ENCODE measurements around the gene HMG20B.
A peak's percentile ranks its signal among the peaks of the same experiment; 100 is the strongest.
"Not testable (repeated sequence)": the region's sequence is repeated elsewhere in the genome, so short reads cannot be mapped to it uniquely, and the experiment has no call there.

The HMG20B gene

DNA sequence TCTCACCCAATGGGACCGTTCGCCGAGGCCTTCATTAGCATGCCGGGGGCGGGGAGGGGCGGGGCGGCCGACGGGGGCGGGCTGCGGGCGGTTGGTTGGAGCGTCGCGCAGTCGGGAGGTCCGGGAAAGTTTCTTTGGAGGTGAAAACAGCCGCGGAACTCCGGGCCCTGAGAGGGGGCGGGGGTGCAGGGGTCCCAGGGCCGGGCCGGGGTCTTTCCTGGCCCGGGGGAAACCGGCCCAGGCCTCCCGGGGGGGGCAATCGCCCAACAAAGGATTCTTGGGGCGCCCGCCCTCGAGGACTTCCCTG is at the start of gene HMG20B:
Gene HMG20B (plus strand): TSS at position 90 of the 307 bp plus-strand sequence. CDS start 366 bp downstream, outside the sequence.
- Histone ChIP-seq H3K4me3 (peak within 1 kb of the TSS; percentile 71 to 89 (median 86)), H3K27ac (peak within 1 kb of the TSS; percentile 63 to 96 (median 85))

DNA sequence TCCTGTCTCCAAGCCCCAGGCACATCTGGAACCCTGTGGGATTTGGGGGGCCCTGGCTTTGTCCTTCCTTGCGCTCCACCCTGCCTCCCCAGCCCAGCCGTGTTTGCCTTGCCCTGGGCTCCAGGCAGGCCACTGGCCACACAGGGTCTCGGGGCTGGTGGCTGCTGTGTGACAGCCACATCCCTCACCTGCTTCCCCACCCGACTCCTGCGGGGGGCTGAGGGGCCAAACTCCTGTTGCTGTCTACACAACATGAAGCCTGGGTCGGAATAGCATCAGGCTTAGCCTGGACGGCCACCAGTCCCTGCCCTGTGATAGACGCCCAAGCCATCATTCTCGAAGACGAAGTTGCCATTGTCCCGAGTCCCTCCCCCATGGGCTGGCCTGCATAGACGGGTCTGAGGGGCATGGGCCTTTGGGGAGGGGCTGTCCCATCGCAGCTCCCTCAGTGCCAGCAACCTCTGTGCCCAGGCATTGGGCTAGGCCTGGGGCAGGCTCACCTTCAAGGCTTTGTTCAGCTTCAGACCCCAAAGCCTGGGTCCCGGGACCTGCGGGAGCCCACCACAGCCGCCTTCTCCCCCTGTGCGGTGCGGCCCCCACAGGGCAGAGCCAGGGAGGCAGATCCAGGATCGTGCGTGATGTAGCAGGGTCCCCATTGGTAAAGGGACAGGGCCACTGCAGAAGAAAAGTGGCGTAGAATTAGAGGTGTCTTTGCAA is 49.2 kb upstream of the HMG20B start:
- H3K4me3 ChIP-seq: no peak overlapping the region
- H3K27ac ChIP-seq: no peak overlapping the region

DNA sequence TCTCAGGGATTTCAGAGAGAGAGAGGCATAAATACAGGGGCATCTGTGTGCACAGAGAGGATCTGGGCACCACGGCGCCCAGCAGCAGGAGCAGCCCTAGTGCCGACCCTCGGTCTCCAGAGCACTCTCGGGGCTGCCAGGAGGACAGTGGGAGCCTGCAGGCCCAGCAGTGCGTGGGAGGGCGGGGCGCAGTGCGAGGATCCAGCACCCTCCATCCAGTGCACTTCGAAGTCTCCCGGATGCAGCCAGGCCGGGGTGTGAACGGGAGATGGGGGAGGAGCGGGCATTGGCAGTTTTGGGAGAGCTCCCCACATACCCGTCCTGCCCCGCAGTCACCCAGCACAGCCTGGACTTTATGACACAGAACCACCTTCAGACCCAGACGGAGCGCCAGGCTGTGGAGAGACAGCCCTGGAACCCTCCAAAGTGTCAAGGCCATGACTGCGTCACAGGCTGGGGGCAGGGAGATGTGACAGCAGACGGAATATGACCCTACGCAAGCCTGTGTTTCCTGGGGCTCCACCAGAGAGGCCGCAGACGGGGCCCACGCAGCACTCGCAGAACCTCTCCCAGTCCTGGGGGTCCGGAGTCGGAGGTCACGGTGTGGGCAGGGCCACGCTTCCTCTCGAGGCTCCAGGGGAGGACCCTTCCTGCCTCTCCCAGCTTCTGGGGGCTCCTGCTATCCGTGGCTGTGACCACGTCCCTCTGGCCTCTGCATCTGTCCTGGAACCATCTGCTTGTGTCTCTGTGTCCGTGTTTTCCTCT is 48.5 kb upstream of the HMG20B start:
- no peak overlapping the region for H3K27ac ChIP-seq

DNA sequence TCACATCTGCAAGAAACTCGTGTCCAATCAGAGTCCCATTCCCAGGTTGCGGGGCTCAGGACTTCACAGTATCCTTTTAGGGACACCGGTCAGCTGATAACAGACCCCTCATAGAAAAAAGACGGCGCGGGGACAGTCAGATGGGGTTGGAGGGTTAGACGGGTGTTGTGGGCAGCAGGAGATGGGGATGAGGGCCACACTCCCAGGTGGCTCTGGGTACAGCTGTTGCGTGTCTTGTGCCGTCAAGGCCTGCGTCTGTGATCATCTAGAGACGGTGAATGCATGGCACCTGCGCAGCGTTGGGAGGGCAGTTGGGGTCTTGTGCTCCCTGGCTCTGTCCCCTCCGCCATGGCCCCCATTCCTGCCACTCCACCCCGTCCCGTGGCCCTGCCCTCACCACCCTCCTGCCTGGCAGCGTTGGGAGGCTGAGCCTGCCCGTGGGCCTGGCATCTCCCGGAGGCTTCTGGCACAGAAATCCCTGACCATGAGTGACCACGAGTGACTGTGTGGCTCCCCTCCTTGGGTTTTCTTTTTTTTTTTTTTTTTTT is 47.8 kb upstream of the HMG20B start:
- Histone ChIP-seq H3K27ac (no peak overlapping the region), H3K4me3 (no peak overlapping the region)

More for the DNA sequence above, 48.5 kb upstream of the HMG20B start:
- no peak overlapping the region for H3K4me3 ChIP-seq

DNA sequence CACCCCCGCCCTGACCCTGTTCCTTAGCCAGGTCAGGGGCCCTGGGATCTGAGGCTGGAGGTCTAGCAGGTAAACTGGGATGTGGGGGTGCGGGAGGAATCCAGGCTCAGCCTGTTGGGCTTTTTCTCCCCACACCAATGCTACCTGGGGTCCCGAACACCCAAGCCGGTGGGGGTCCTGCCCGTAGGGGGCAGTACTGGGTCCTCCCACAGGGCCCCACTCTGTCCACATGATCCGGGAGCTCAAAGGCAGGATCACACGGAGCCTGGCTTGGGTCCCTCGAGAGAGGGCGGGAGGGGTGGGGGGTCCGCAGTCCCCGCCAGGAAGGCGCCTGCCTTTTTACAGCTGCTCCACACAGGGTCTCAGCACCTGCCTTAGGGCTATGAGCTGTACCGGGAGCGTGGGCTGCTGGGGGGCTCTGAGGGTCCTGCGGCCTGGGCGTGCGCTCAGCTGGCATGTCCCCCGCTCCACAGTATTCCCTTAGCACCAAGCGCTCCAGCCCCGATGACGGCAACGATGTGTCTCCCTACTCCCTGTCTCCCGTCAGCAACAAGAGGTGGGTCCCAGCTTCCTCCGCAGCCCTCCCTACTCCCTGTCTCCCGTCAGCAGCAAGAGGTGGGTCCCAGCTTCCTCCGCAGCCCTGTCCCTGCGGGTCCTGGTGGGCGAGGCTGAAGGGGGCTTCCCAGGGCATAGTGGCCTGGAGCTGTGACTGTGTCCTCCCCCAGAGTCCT is 46.1 kb upstream of the HMG20B start:
- Histone ChIP-seq H3K27ac (no peak overlapping the region), H3K4me3 (no peak overlapping the region)

DNA sequence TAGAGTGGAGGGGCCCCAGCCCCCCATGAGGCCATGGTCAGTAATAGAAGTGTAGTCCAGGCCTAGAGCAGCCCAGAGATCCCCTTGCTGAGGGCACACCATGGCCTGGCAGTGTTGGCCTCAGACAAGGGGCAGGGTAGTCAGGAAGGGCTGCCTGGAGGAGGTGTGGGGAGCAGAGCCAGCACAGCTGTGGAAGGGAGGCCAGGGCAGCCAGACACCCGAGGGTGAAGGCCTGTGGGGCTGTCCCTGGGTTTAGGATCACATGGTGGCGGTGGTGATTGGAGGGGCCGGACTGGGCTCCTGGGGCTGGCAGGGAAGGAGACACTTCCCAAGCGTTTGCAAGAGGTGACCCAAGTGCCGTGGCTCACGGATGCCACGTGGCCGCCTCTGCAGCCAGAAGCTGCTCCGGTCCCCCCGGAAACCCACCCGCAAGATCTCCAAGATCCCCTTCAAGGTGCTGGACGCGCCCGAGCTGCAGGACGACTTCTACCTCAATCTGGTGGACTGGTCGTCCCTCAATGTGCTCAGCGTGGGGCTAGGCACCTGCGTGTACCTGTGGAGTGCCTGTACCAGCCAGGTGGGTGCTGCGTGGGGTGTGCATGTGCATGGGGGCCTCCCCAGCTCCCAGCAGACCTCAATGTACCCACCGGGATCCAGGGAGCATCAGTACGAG is 45.4 kb upstream of the HMG20B start:
- Histone ChIP-seq H3K27ac (no peak overlapping the region), H3K4me3 (no peak overlapping the region)

DNA sequence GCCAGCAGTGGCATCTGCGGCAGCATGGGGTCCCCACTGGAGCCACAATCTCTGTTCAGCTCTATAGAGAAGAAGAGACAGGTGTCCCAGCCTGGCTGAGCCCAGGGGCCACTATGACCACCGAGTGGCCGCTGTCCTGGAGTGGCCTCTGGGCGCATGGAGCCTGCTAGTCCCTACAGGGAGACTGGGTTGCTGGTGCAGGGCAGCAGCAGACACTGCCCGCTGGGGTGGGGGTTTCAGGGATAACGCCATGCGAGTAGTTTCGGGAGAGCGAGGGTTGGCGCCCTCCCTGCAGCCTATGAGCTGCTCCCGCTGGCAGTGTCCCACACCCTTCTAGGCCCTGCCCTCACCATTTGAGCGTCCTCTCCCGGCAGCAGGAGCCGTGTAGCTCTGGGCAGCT is 44.7 kb upstream of the HMG20B start:
- Histone ChIP-seq H3K4me3 (no peak overlapping the region), H3K27ac (no peak overlapping the region)

DNA sequence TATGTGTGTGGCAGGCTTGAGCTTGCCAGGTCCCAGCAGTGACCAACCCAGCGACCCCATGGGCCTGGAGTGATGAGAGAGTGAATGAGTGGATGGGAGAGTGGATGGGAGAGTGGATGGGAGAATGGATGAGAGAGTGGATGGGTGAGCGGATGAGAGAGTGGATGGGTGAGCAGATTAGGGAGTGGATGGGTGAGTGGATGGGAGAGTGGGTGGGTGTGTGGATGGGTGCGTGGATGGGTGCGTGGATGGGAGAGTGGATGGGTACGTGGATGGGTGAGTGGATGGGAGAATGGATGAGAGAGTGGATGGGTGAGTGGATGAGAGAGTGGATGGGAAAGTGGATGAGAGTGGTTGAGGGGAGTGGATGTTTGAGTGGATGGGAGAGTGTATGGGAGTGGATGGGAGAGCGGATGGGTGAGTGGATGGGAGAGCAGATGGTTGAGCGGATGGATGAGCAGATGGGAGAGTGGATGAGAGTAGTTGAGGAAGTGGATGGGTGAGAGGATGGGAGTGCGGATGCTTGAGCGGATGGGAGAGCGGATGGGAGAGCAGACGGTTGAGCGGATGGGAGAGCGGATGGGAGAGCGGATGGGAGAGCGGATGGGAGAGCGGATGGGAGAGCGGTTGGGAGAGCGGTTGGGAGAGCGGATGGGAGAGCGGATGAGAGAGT is 44.1 kb upstream of the HMG20B start:
- no peak overlapping the region for H3K4me3 ChIP-seq
- no peak overlapping the region for H3K27ac ChIP-seq

DNA sequence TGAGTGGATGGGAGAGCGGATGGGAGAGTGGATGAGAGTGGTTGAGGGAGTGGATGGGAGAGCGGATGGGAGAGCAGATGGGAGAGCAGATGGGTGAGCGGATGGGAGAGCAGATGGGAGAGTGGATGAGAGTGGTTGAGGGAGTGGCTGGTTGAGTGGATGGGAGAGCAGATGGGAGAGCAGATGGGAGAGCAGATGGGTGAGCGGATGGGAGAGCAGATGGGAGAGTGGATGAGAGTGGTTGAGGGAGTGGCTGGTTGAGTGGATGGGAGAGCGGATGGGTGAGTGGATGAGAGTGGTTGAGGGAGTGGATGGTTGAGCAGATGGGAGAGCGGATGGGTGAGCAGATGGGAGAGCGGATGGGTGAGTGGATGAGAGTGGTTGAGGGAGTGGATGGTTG is 43.4 kb upstream of the HMG20B start:
- not testable (repeated sequence) for H3K27ac ChIP-seq, H3K4me3 ChIP-seq

DNA sequence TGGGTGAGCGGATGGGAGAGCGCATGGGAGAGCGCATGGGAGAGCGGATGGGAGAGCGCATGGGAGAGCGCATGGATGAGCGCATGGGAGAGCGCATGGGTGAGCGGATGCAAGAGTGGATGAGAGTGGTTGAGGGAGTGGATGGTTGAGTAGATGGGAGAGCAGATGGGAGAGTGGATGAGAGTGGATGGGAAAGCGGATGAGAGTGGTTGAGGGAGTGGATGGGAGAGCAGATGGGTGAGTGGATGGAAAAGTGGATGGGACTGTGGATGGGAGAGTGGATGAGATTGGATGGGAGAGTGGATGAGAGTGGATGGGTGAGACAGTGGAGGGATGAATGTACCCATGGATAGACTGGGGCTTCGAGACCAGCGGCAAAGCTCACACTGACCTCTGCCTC is 42.4 kb upstream of the HMG20B start:
- Histone ChIP-seq H3K27ac (no peak overlapping the region), H3K4me3 (no peak overlapping the region)

DNA sequence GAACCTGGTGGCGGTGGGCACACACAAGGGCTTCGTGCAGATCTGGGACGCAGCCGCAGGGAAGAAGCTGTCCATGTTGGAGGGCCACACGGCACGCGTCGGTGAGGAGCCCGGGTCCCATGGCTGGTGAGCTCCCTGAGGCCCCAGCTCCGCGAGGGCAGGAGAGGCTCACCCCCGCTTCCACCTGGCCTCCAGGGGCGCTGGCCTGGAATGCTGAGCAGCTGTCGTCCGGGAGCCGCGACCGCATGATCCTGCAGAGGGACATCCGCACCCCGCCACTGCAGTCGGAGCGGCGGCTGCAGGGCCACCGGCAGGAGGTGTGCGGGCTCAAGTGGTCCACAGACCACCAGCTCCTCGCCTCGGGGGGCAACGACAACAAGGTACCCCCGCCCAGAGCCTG is 41.0 kb upstream of the HMG20B start:
- Histone ChIP-seq H3K27ac (no peak overlapping the region), H3K4me3 (no peak overlapping the region)

DNA sequence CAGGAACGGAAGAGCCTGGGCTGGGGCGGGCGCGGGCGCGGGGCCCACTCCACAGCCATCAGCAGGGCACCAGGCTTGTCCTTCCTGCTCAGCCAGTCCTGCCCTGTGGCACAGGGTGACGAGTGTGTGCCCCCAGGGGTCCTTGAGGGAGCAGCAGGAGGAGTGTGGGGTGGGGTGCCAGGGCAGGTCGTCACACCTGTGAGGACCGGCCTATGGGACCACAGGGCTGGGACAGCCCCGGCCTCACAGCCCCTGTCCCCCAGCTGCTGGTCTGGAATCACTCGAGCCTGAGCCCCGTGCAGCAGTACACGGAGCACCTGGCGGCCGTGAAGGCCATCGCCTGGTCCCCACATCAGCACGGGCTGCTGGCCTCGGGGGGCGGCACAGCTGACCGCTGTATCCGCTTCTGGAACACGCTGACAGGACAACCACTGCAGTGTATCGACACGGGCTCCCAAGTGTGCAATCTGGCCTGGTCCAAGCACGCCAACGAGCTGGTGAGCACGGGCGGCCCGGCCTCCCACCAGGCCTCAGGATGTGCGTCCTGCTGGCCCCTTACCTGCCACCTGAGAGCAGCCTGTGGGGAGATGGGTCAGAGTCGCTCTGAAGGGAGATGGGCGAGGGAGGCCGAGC is 40.5 kb upstream of the HMG20B start:
- Histone ChIP-seq H3K4me3 (no peak overlapping the region), H3K27ac (no peak overlapping the region)

DNA sequence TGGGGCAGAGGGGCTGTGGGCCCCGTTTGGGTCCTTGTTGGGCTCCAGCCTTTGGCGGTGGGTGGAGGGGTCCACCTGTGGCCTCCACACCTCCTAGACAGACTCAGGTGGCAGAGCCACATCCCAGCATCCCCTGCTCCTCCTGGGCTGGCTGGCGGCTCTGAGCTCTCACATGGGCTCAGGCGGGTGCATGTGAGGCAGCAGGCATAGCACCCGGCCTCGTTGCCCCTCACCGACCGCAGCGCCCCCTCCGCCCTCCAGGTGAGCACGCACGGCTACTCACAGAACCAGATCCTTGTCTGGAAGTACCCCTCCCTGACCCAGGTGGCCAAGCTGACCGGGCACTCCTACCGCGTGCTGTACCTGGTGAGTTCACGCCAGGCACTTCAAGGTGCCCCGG is 39.7 kb upstream of the HMG20B start:
- H3K27ac ChIP-seq: no peak overlapping the region
- no peak overlapping the region for H3K4me3 ChIP-seq

DNA sequence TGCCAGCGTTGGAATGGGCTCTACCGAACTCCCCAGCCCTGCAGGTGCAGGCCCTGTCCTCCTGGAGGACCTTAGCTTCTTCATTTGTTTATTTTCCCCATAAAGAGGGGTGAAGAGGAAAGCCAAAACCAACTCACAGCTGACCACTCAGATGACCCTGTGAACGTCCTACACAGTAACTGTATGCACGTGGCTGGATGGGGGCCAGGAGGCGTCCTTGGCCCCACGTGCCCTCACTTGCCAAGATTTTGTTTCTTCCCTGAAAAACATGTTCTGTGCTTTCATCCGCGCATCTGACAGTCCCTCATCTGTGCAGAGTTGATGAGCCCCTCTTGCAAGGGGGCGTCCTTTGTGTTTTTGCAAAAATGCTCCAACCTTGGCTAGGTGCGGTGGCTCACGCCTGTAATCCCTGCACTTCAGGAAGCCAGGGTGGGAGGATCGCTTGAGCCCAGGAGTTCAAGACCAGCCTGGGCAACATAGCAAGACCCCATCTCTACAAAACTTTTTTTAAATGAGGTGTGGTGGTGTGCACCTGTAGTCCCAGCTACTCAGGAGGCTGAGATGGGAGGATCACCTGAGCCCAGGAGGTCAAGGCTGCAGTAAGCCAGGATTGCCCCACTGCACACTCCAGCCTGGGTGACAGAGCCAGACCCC is 39.1 kb upstream of the HMG20B start:
- Histone ChIP-seq H3K4me3 (no peak overlapping the region), H3K27ac (no peak overlapping the region)

DNA sequence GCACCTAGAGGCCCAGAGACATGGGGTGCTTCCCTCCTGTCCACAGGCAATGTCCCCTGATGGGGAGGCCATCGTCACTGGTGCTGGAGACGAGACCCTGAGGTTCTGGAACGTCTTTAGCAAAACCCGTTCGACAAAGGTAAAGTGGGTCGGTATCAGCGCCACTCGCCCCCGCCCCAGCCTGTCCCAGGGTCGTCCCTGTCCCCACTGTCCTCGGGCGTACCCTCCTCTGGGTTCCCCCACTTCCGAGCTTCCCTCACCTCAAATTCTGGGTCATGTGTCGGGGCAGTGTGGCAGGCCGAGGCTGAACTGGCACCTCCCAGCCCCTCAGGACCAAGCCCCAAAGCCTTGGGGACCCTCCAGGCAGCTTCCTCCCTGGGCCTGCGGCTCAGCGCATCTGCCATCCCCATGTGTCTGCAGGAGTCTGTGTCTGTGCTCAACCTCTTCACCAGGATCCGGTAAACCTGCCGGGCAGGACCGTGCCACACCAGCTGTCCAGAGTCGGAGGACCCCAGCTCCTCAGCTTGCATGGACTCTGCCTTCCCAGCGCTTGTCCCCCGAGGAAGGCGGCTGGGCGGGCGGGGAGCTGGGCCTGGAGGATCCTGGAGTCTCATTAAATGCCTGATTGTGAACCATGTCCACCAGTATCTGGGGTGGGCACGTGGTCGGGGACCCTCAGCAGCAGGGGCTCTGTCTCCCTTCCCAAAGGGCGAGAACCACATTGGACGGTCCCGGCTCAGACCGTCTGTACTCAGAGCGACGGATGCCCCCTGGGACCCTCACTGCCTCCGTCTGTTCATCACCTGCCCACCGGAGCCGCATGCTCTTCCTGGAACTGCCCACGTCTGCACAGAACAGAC is 38.1 kb upstream of the HMG20B start:
- Histone ChIP-seq H3K27ac (no peak overlapping the region), H3K4me3 (no peak overlapping the region)

DNA sequence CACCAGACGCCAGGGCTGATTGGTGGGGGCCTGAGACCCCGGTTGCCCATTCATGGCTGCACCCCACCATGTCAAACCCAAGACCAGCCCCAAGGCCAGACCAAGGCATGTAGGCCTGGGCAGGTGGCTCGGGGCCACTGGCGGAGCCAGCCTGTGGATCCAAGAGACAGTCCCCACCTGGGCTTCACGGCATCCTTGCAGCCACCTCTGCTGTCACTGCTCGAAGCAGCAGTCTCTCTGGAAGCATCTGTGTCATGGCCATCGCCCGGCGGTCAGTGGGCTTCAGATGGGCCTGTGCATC is 37.6 kb upstream of the HMG20B start:
- Histone ChIP-seq H3K27ac (no peak overlapping the region), H3K4me3 (no peak overlapping the region)

DNA sequence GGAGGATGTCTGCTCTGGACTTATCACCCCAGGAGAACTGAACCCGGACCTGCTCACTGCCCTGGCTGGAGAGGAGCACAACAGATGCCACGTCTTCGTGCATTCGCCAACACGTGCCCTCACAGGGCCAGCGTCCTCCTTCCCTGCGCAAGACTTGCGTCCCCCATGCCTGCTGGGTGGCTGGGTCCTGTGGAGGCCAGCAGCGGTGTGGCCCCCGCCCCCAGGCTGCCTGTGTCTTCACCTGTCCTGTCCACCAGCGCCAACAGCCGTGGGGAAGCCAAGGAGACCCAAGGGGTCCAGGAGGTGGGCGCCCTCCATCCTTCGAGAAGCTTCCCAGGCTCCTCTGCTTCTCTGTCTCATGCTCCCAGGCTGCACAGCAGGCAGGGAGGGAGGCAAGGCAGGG is 37.2 kb upstream of the HMG20B start:
- Histone ChIP-seq H3K27ac (peak overlapping the region in 9 of 21 experiments; percentile 28 to 75 (median 50)), H3K4me3 (no peak overlapping the region)

DNA sequence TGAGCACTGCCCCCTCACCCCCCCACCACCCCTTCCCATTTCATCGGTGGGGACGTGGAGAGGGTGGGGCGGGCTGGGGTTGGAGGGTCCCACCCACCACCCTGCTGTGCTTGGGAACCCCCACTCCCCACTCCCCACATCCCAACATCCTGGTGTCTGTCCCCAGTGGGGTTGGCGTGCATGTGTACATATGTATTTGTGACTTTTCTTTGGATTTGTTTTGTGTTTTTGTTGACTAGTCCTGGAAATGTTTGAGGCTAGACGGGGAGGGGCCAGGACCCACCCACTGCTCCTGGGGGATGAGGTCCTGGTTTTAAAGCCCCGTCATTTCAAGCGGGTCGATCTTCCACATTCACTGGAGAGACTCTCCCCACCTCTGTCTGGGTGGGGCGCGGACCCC is 36.8 kb upstream of the HMG20B start:
- H3K4me3 ChIP-seq: no peak overlapping the region
- peak overlapping the region in 10 of 21 experiments; percentile 23 to 75 (median 46) for H3K27ac ChIP-seq
